ENCODE data around the gene SH3BP5. TPM values are rescaled to one million over a fixed set of nuclear protein-coding genes. Genes with fewer than 3 reads are reported as not detected.

Gene SH3BP5
- total RNA-seq, 1 experiment from 2014 or later = 13.9 TPM

GRCh38 chr3:15264486-15264885 is 67.9 kb downstream of the SH3BP5 start:
- TF ChIP-seq SRF (IDR thresholded peaks at IDR 0.05; ENCODE audit: low read depth) (no peak), TCF7L2 (IDR thresholded peaks at IDR 0.05; ENCODE audit: borderline replicate concordance, extremely low read depth, insufficient read depth, insufficient read length) (no peak), FOSL1 (IDR thresholded peaks at IDR 0.05; ENCODE audit: low read depth) (no peak), EGR1 (IDR thresholded peaks at IDR 0.05; ENCODE audit: low read depth) (no peak), SP1 (IDR thresholded peaks at IDR 0.05; ENCODE audit: low read depth) (no peak), POLR2AphosphoS5 (IDR thresholded peaks at IDR 0.05; ENCODE audit: low read depth, low read length) (no peak), ELF1 (IDR thresholded peaks at IDR 0.05; ENCODE audit: borderline replicate concordance, low read depth) (no peak), ATF3 (IDR thresholded peaks at IDR 0.05) (no peak), RAD21 (IDR thresholded peaks at IDR 0.05; ENCODE audit: low read depth) (no peak), POLR2A (IDR thresholded peaks at IDR 0.05; ENCODE audit: borderline replicate concordance, extremely low read depth, insufficient read depth, insufficient read length) (no peak), SIN3A (IDR thresholded peaks at IDR 0.05; ENCODE audit: low read depth) (no peak), JUND (IDR thresholded peaks at IDR 0.05) (no peak), ZNF274 (IDR thresholded peaks at IDR 0.05; ENCODE audit: low read depth, low read length) (no peak), EZH2 (IDR thresholded peaks at IDR 0.05) (no peak), ZFX (IDR thresholded peaks at IDR 0.05) (no peak)

More at GRCh38 chr3:15264486-15264885, 67.9 kb downstream of the SH3BP5 start:
- Histone ChIP-seq H3K27me3 (ENCODE audit: insufficient read depth, low read length) (no peaks in the 10 kb centered on the region), H3K27ac (ENCODE audit: low read depth, low read length) (no peak overlapping the region), H3K9ac (ENCODE audit: low read length) (no peak overlapping the region), H3K9me3 (ENCODE audit: control insufficient read depth in 1 of 2, insufficient read depth in 1 of 2, low read depth in 1 of 2, low read length in 2 of 2) (no peaks in the 10 kb centered on the region), H2AFZ (ENCODE audit: low read depth, low read length, poor library complexity, severe bottlenecking) (no peak overlapping the region), H3K36me3 (ENCODE audit: control insufficient read depth in 1 of 2, insufficient read depth in 2 of 2, low read length in 2 of 2) (0 out of 4 replicates have a peak, but pooled peaks cover 0 to 3% of the 10 kb centered on the region in 2 experiments), H3K4me2 (ENCODE audit: low read length) (no peak overlapping the region), H3K9me2 (ENCODE audit: insufficient read depth) (no peaks in the 10 kb centered on the region), H3K4me1 (ENCODE audit: control insufficient read depth in 1 of 2, insufficient read depth in 2 of 2, low read length in 2 of 2) (peaks cover 6 to 17% of the 10 kb centered on the region in 2 experiments), H4K20me1 (ENCODE audit: insufficient read depth) (no peaks in the 10 kb centered on the region), H3K4me3 (replicated peaks in 1 of 2; ENCODE audit: low read depth in 1 of 2, low read length in 2 of 2) (no peak overlapping the region), H3K79me2 (ENCODE audit: insufficient read depth, low read length) (no peaks in the 10 kb centered on the region)
- no TSS peak for BruUV-seq (replicated peaks)
- intact Hi-C loops (cut with micrococcal nuclease) = loop anchor here (1.0 kb wide), 1 partner anchor 114 kb away; no protein-coding TSS in a partner anchor
- no peak for ATAC-seq
- ChIA-PET RAD21 (ENCODE audit: low non-redundant PET in 1 of 2, low total read pairs in 2 of 2, uncharacterized antibody in 2 of 2, unreplicated experiment in 2 of 2) (no interaction called here), CTCF (interaction anchor here (0.9 to 1.2 kb wide), 2 partner anchors 20 to 141 kb away, joined by 3 to 7 read pairs; no protein-coding TSS in a partner anchor), POLR2A (no interaction called here)
- DNase-seq (ENCODE audit: low read depth, low spot score) = no peak
